ENCODE measurements around the gene DMRTA2.

Gene DMRTA2

DNA sequence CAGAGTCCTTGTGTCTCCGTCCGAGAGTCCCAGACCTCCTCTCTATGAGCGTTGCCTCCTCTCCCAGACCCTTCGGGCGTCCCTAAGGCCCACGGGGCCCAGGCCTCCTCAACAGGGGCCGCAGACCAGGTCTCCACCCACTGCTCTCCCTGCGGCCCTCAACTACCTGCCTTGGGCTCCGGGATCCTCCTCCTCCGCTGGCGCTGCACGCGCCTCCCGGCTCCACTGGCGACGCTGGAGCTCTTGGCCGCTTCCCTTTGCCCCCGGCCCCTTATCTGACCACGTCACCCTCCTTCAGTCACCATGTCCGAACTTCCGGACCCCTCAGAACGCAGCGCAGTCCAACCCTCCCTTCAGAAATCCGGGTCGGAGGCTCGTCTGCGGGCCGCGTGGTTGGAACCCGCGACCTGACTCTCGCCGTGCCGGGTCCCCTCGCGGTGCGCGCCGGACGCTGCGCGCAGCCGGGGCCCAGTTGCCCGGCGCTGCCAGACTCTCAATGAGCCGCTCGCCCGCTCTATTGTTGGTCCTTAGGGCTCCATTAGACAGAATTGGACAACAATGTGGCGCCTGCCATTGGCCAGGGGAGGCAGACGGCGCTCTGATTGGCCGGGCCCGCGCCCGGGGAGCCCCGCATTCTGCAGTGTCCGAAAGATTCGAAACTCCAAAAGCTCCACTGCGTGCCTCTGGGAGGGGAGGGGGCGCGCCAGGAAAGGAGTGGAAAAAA, at the start of gene DMRTA2:
DMRTA2 (minus strand) TSS at position 498 of the 724 bp plus-strand sequence. CDS start 1,907 bp downstream, outside the sequence.
- peak; percentile 36 to 54 for DNase-seq

DNA sequence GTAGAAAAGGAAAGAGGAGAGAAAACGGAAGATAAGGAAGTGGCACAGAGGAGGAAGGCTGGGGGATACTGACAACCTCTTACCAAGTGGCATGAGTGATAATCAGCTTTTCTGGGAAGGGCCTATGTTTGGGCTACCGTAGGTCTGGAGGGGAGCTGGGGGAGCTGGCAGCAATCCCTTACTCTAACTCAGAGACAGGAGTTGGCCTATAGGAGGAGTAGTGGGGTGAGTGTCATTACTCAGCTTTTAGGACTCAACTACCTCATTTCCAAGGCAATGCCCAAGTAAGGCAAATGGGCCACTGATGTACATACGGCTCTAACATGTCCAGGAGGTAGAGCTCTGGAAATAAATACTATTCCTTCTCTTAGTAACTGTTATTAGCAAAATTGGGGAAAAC, 48.7 kb upstream of the DMRTA2 start:
- no peak for DNase-seq

DNA sequence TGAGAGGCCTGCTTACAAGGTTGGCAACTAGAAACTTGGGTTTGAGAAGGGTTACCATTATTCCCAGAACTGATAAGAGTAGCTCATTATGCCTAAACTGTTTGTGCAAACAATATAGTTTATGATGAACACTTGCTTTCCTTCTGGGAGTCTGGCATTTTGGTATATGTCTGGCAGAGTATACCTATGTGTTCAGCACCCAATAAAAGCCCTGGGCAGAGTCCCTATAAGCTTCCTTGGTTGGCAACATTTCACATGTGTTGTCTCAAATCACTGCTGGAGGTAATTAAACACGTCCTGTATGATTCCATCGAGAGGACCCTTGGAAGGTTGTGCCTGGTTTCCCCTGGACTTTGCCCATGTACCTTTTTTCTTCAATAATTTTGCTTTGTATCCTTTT, 39.7 kb upstream of the DMRTA2 start:
- no peak for DNase-seq

DNA sequence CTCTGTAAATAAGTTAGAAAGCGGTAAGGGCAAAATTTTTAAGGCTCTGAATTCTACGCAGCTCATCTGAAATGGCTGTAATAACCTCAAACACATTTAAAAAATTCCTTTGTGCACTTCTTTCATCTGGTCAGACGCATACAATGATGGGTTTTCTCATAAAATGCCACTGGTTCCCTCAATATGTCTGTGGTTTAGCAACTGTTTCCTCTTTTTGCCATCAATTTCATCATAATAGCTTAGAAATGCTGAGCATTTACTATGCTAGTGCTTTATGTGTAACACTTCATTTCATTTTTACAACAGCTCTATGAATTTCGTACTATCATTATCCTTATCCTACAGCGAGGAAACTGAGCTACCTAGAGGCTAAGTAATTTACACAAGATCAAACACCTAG, 35.3 kb upstream of the DMRTA2 start:
- no peak for DNase-seq

DNA sequence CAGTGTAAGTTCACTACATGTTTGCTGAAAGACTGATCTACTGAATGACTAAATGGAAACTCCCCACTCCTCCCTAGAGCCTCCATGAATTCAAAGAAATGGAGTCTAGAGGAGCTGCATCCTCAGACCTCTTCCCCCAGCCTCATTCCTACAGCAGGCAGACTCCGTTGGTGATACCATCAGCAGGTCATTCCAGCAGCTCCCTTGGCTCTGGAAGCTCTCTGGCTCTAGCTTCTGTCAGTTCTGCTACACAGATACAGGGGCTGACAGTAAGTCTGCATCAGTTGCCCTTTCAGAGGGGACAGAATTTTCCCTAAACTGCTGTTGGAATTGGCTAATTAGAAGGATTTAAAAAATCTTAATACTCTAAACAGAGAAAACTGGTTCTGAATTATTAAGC, 31.7 kb upstream of the DMRTA2 start:
- no peak for DNase-seq

DNA sequence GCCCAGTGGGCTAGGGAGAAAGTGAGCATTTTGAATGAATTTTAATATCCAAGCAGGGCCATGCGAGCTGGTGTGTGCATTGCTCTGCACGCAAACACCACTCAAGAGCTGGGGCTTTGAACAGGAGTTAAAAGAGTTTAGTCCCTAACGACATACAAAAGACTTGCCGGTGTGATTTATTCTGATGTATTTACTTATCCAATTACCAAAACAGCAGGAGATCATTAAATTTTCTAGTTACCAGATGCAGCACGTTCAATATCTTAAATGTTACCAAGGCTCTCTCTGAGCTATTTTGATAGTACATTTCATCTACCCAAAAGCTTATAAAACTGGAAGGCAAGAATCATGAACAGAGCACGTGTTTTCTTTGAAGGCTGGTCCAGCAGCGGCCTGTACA, 30.0 kb upstream of the DMRTA2 start:
- DNase-seq, result no peak

DNA sequence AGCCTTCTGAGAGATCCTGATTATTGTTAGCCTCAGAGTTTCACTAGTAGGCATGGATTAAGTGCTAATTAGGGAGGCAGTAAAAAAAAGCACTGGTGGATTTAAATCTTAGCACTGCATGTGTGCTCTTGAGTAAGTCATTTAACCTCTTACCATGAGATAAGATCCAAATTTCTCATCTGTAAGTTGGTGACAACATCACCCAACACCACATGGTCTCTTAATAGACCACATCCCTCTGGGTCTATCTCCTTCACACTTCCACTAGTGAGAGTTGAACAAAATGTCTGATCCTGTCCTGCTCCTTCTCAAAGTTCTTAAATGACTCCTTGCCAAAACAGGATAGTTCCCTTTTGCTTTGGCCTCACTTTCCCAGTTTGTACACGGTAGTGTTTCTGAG, 29.5 kb upstream of the DMRTA2 start:
- DNase-seq, result no peak

DNA sequence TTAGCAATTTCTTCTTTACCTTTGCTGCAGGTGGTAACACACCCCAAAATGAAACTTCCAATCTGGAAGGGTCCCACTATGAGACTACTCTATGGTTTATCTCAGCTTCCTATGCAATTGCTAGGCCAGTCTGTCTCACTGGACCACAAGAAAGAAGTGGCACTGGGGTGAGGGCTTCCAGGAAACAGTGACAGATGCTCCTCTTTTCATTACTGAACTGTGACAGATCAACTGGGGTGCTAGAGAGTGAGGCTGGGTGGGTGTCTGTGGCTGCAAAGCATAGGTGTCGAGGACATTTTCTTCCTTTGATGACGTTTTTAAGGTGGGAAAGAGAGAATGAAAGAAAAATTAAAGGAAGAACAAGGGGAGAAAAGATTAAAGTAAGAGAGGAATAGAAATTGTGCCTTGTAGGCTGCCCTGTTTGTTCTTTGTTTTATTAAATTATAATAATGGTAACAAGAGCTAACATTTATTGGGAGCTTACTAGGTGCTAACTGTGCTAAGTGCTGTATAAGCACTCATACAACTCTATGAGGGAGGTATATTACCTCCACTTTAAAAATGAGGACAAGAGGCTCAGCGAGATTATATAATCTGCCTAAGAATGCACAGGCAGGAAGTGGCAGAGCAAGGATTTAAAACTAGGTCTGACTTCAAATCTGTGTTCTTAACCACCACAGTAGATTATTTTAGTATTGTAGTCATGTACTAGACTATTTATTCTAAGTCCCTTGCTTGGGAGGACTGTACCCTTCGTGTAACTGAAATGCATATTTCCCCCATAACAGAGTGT, 27.8 kb upstream of the DMRTA2 start:
- no peak for DNase-seq

DNA sequence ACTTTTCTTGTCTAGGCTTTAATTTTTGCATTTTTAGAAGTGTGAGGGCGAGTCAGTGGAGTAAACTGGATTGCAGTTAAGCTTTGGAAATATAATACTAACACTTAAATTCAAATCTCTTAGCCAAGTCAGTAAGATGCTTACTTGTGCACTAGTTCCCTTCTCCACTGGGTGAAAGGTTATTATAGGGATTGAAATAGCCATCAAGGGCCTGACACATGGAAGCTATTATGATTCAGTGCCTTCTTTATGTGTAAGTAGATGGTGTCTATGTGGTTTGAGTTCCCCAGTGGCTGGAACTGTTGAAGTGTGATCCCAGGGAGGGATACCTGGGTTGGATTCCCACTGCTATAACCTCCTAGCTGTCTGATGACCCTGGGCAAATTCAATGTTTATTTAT, 24.7 kb upstream of the DMRTA2 start:
- DNase-seq, result no peak

DNA sequence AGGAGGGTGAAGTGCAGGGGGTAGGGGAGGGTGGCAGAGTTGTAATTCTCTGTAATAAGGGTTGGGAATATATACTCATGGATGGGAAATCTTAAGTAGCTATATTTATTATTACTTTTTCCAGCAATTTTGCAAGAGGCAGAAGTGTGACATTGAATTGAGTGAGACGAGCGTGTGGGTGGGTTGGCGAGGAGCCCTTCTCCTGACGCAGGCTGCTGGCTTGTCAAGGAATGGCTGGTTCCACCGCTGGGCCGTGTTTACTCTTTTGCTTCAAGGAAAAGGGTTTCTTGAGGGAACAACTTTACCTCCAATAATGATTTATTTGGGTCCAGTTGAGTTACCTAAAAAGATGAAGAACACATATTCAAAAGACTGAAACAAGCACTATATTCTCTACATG, 17.9 kb upstream of the DMRTA2 start:
- DNase-seq, result no peak

DNA sequence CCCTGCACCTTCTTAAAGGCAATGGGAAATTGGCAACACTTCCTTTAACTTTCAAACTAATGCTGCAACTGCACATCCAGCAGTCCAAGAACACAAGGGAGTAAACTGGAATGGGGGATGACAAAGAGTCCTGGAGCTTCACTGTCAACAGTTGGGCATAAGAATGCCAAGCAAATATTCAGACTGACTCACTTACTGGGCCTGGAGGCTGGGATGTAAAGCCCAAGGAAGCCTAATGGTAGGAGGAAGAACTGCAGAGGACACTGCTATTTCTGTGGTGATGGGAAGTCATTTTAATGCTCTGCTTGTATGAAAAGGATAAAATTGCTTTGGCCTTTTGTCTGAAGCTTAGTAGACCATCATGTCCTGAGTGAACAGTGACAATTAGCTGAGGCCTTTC, 15.7 kb upstream of the DMRTA2 start:
- DNase-seq, result no peak

DNA sequence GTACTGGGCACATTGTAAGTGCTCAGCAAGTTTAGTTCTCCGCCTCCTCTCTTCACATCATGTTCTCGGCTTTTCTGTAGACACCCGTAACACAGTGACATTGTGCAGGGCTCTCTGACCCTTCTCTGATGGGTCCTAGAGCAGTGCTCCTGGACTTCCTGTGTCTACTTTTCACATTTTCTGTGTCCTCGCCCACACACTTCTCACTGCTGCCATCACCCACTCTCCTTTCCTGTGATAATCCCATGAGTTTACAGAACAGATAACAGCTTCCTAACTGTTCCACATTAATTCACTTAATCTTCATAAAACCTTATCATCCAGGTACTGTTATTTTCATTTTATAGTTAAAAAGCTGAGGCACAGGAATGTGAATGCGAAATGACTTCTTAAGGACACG, 13.2 kb upstream of the DMRTA2 start:
- DNase-seq, result no peak

DNA sequence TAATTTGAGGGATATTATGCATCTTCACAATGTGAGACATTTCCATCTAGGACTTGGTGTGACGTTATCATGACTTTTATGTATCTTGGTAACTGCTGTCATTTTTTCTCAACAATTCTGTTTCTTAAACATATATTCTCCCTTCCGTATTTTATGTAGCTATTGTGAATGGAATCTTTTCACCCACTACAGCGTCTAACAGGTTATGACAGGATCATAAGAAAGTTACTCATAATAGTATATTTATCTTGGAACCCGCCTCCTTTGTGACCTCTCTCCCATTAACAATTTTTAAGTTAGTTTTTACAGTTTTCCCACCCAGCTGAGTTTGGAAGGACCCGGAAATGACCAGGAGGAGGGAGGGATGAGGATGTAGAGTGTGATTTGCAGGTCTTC, 6.8 kb upstream of the DMRTA2 start:
- no peak for DNase-seq

DNA sequence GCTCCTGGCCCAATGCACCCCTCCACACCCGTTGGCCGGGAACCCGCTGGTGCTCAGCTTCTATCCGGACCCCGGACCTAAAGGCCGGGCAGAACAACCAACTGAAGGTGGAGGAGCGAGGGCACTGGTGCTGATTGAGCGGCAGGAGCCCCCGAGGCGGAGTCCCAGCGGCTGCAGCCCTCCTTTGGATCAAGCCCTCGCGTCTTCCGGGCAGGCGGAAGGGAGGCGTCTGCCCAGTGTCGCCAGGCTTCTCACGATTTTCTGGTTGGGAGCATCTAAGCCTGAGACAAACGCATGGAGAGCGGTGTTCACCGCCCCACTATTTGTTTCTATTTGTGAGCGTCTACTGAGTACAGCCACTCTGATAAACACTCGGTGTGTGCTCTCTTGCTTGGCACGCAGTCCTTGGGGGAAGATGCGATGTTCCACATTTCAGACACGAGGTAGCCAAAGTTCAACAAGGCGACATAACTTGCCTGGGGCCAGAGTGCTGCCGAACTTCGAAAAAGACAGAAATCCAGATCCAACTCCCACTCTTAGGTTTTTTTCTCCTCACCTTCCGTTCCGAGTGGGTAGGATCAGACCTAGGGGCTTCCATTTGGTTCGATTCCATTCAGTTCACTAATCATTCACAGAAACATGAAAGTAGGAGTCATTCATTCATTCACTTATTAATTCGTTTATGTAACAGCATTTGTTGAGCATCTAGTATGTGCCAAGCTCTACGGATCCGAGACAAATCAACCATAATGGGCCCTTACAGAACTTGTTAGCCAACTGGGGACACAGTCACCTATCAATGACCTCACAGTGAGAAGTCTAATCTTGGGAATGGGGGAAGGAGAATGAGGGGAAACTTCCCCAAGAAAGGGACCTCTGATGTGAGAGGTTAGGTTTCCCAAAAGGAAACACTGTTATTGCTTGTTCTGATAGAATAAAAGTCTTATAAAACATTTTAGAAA, 4.9 kb upstream of the DMRTA2 start:
- no peak for DNase-seq

DNA sequence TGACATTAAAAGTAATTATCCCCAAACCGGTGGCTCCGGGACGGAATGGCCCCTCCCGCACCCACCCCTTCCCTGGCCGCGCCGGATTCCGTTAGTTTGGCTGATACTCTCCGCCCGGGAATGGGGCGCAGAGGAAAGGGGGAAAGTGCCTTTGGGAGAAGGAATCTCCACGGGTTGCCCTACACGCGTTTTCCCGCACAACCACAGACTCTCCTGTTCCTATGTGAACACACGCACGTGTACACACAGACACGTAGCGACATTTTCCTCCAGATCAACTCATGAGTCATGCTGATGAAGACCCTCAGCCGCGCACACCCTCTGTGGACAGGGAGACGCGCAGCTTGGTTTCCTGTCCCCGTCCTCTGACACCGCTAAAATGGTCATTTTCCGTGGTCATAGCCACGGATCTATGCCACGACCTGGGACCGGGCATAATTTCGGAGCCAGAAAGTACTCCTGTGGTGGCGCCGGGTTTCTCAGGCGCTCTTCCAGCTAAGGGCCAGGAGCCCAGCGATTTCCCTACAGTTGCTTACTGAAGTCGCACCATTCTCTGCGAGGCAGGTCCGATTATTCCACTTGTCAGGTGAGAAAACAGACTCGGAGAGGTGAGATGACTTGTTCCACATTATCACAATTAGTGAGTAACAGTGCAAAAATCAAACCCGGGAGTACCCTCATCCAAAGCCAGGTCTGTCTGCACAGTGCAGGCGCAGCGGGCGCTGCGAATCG, 4.0 kb upstream of the DMRTA2 start:
- DNase-seq, result no peak

DNA sequence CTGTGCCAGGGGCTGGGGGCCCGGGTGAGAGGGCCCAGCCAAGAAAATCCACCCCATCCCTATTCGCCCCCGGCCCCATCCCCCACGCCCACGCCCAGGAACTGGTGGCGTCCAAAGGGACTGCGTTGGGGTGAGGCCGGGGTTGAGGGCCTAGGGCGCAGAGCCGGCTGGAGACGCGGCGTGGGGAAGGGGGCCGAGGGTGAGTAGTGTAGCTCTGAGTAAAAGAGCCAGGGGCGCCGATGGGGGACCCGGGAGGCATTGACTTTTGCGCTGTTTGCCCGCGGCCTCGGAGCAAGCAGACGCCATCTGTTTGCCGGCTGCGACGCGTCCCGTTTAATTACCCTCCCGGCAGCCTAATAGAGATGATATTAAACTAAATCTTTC, 3.5 kb upstream of the DMRTA2 start:
- DNase-seq, result no peak

DNA sequence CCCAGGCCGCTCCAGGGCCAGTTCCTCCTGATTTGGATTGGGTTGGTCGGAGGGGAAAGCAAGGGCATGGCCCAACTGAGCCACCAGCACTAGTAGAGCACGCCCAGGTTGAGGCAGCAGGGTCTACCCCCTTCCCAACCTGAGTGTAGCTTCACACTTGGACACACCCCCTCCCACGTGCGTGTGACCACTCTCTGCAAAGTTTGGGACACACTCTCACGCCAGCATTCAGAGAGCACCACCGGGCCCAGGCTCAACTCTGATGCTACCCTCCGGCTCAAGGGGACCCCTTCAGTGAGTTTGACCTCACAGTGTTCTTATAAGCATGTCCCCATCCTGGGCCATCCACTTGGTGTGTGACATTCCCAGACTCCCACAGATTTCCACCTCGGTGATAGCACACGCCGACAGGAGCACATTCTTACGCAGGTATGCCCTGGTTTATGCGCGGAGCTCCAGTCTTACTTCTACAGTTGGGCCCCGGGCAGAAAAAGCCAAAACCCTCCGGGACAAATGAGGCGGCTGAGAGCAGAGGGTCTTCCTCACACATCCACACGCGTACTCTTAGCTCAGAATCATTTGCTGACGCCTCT, 3.0 kb upstream of the DMRTA2 start:
- DNase-seq, result no peak

DNA sequence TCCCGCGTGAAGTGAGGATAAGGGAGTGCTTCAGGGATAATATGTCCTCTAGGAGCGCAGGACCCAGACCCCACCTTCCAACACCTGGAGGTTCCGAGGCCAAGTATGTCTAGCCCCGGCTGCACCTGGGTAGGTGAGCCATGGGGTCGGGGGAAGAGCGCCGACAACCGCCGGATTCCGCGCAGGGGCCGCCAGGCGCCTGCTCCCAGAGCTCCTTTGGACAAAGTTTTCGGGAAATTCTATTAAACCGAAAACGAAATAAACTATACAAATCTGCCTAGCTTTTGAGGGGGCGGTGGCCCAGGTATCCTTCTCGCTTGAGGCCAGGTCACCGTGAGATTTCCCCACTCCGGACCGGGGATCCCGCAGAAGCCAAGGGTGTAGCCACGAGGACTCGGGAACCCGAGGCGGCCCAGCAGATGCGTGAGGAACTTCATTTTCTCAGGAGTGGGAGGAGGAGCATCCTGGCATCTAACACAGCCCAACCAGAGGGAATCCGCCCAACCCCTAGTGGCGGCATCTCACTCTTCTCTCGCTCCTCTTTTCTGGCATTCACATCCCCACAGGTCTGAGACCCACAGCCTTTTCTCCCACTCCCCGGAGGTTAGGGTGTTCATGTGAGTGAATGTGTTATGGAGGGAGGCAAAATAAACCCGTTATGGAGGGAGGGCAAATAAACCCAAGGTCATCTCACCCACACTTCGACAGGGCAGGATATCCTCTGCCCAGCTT, 2.3 kb upstream of the DMRTA2 start:
- no peak for DNase-seq

DNA sequence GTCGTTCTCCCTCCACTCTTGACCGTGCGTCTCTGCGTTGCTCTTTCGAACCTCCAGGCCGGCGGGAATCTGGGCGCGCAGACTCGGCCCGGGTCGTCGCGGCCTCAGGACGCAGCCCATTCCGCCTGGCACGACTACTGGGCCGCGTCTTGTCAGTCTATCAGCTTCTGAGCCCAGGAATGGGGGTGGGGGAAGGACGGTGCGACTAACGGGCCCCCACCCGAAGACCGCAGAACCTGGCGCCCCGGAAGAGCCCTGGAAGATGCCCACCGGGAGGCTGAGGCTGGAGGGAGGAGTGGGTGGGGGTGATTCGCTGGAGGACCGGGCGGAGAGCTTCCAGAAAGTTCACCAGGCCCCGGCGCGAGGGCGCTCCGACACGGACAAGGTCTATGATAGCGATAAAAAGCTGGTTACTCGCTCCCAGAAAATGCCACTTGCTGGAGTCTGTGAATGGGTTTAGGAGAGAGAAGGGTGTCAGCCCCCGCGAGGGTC, 1.7 kb upstream of the DMRTA2 start:
- no peak for DNase-seq

DNA sequence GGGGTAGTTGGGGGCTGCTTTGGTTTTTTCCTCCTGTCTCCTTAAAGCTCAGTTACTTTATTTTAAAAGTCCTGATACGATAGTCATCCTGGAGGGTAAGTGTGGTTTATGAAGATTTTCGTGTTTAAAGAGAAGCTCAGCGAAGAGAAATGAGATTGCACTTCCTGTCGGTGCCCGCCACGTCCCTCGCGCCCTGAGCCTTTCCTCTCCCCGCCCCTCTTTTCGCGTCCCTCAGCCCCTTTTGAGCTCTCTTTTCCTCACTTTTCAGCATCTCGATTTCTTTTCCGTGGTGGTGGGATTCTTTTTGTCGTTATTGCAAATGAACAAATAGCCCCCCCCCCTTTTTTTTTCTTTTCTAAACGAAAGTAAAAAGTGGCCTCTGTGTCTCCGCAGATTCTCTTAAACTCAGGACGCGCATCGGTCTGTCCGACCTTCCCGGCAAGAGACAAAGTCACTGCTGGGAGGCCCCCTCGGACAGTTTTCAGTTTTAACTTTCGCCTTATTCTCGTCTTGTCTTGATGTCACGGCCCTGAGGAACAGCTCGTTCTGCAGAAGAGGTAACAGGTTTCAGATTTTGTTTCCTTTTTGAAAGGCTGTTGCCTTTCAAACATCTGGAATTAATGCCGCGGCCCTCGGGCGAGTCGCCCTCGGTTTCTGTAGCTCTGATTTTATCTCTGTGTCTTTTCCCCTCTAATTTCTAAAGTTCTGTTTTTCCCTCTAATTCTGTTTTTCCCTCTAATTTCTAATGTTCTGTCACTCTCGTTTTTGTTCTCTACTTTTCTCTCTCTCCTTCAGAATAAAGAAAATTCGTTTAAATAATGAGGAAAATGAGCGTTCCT, 1.0 kb upstream of the DMRTA2 start:
- no peak for DNase-seq

DNA sequence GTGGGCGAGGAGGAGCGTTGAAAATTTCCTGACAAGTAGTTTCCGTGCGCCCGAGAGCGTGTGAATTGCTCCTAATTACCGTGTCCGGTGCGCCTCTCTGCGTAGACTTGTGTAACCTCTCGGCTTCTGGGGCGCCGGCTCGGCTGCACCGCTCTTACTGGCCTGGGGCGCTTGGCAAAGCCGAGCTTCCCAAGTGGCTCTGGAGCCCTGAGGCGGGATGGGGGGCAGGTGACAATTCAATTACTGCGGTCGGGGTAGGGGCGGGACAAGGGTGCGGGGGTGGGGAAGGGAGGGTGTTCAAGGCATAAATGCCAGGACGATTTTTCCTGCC, 392 bp upstream of the DMRTA2 start:
- DNase-seq, result peak in 1 of 2 donors; percentile 31
